Activated CD8-positive, alpha-beta T cell treated with anti-CD3 and anti-CD28 coated beads, Interleukin-2, amount 10 ng/mL, durations not matched to agents 7 days and 5 days (primary cell): ENCODE data around the gene SMC1B. TPM values are rescaled to one million over a fixed set of nuclear protein-coding genes. Genes with fewer than 3 reads are reported as not detected.
A peak's percentile ranks its signal among the peaks of the same experiment; 100 is the strongest.
"Not testable (repeated sequence)": the region's sequence is repeated elsewhere in the genome, so short reads cannot be mapped to it uniquely, and the experiment has no call there.

Experiments used
- ATAC-seq: fragments of 150-1000 bp; cut with Tn5 transposase; one replicate; pipeline ENCODE4 v1.10.0; 2021; ENCODE audit warnings: moderate library complexity
- CTCF ChIA-PET: fragments of 350-600 bp; sonication (Branson Sonifier 250); formaldehyde crosslinking; loops from one replicate; lab custom pipeline; 2021; ENCODE audit warnings: antibody characterized with exemption; lab: Charles Lee
- POLR2A ChIA-PET: fragments of 350-600 bp; sonication (Branson Sonifier 250); formaldehyde crosslinking; loops from one replicate; lab custom pipeline; 2021; ENCODE audit warnings: antibody characterized with exemption; lab: Charles Lee
- DNase-seq: peaks from one replicate; pipeline ENCODE4 v3.0.0-alpha.2; 2020
- H3K27ac Mint-ChIP-seq: one replicate; pipeline ENCODE4 v1.8.0; 2021; ENCODE audit warnings: mild to moderate bottlenecking, mixed read lengths
- H3K27me3 Mint-ChIP-seq: one replicate; pipeline ENCODE4 v1.8.0; 2021; ENCODE audit warnings: low read depth, mixed read lengths
- H3K36me3 Mint-ChIP-seq: one replicate; pipeline ENCODE4 v1.8.0; 2021; ENCODE audit warnings: low read depth, mixed read lengths
- H3K4me1 Mint-ChIP-seq: one replicate; pipeline ENCODE4 v1.8.0; 2021; ENCODE audit warnings: low read depth, mixed read lengths
- H3K4me3 Mint-ChIP-seq: one replicate; pipeline ENCODE4 v1.8.0; 2021; ENCODE audit warnings: mild to moderate bottlenecking, mixed read lengths
- H3K9me3 Mint-ChIP-seq: one replicate; pipeline ENCODE4 v1.8.0; 2022; ENCODE audit warnings: mixed read lengths; ENCODE audit not compliant: insufficient read depth
- total RNA-seq, 2 experiments: library from RNA; stranded (reverse); gene quantifications; one replicate each; pipeline ENCODE4 v1.2.3, GENCODE V29; 2021

Gene SMC1B
- total RNA-seq, 2 experiments from 2014 or later: 1.6 to 2.1 TPM

DNA sequence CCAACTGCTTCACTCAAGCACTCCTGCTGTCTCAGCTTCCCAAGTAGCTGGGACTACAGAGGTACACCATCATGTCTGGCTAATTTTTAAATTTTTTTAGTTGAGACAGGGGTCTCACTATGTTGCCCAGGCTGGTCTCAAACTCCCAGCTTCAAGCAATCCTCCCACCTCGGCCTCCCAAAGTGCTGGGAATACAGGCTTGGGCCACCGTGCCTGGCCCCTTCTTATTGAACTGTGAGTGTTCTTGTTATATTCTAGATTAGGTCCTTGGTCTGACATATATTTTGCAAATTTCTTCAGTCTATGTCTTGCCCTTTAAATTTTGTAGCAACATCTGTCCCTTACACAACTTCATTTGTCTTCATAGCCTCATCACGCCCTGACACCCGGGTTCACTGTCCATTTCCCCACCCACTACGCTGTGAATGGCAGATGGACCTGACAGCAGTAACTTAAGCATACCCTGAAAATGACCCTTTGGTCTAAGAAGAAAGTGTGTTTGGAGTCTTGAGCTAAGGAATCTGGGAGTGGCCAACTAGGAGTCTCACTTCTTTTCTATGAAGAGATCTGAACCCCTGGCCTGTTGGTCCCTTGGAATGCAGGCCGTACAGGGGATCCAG, 107.8 kb downstream of the SMC1B start:
- H3K4me3 Mint-ChIP-seq: no peak overlapping the region
- no peak for ATAC-seq
- peaks cover 20% of the 10 kb centered on the region for H3K4me1 Mint-ChIP-seq
- ChIA-PET POLR2A (no interaction called here), CTCF (interaction anchor here (1.0 kb wide), 1 partner anchor 9 kb away, joined by 4 read pairs; no protein-coding TSS in a partner anchor)
- no peaks in the 10 kb centered on the region for H3K27me3 Mint-ChIP-seq
- no peak for DNase-seq
- no peaks in the 10 kb centered on the region for H3K9me3 Mint-ChIP-seq
- no peak overlapping the region for H3K27ac Mint-ChIP-seq
- H3K36me3 Mint-ChIP-seq: peaks cover 1% of the 10 kb centered on the region

DNA sequence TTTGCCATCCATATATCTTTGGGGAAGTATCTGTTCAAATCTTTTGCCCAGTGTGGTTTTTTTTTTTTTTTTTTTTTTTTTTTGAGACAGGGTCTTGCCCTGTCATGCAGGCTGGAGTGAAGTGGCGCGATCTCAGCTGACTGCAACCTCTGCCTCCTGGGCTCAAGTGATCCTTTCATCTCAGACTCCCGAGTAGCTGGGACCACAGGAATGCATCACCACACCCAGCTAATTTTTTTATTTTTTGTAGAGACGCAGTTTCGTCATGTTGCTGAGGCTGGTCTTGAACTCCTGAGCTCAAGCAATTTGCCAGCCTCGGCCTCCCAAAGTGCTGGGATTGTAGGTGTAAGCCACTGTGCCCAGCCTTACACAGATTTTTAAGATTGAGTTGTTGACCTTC, 108.4 kb downstream of the SMC1B start:
- Mint-ChIP-seq H3K27ac (no peak overlapping the region), H3K9me3 (no peaks in the 10 kb centered on the region)
- CTCF ChIA-PET: no interaction called here

DNA sequence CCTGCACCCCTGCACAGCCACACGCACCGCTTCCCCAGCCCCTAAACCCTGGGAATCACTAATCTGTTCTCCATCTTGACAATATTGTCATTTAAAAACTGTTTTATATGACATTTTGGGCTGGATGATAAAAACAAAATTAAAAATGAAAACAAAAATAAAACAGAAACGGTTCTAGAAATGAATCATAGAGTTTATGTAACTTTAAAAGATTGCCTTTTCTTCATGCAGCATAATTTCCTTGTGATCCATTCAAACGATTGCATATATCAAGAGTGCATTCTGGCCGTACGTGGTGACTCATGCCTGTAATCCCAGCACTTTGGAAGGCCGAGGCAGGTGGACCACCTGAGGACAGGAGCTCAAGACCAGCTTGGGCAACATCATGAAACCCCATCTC, 110.2 kb downstream of the SMC1B start:
- H3K4me1 Mint-ChIP-seq: peaks cover 21% of the 10 kb centered on the region
- no peaks in the 10 kb centered on the region for H3K9me3 Mint-ChIP-seq
- DNase-seq (no peak), ATAC-seq (no peak)
- POLR2A ChIA-PET: interaction anchor here (0.9 kb wide), 1 partner anchor 15 kb away, joined by 3 read pairs; no protein-coding TSS in a partner anchor
- H3K36me3 Mint-ChIP-seq: no peaks in the 10 kb centered on the region
- H3K27ac Mint-ChIP-seq: no peak overlapping the region
- H3K27me3 Mint-ChIP-seq: no peaks in the 10 kb centered on the region
- H3K4me3 Mint-ChIP-seq: no peak overlapping the region
- CTCF ChIA-PET: no interaction called here

More for the DNA sequence above, 108.4 kb downstream of the SMC1B start:
- POLR2A ChIA-PET: interaction anchor here (0.6 kb wide), 1 partner anchor 1009 kb away, joined by 3 read pairs; no protein-coding TSS in a partner anchor
- ATAC-seq (no peak), DNase-seq (no peak)
- Mint-ChIP-seq H3K4me1 (peaks cover 19% of the 10 kb centered on the region), H3K36me3 (no peaks in the 10 kb centered on the region), H3K27me3 (no peaks in the 10 kb centered on the region), H3K4me3 (no peak overlapping the region)

DNA sequence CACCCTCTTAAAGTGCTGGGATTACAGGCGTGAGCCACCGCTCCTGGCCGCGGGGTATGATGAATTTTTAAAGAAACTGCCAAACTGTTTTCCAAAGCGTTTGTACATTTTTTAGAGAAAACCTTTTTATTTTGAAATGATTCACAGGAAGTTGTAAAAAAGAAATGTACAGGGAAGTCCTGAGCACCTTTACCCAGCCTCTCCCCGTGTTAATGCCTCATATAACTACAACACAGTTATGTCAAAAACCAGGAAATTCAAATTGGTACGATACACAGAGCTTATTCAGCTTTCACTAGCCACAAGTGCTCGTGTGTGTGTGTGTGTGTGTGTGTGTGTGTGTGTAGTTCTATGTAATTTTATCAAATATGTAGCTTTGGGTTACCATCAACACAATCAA, 110.6 kb downstream of the SMC1B start:
- H3K4me3 Mint-ChIP-seq: no peak overlapping the region
- DNase-seq: no peak
- no peaks in the 10 kb centered on the region for H3K36me3 Mint-ChIP-seq
- ChIA-PET CTCF (no interaction called here), POLR2A (interaction anchor here (0.9 kb wide), 1 partner anchor 16 kb away, joined by 3 read pairs; no protein-coding TSS in a partner anchor)
- H3K27me3 Mint-ChIP-seq: no peaks in the 10 kb centered on the region
- H3K4me1 Mint-ChIP-seq: peaks cover 22% of the 10 kb centered on the region
- no peak overlapping the region for H3K27ac Mint-ChIP-seq
- no peaks in the 10 kb centered on the region for H3K9me3 Mint-ChIP-seq
- no peak for ATAC-seq

DNA sequence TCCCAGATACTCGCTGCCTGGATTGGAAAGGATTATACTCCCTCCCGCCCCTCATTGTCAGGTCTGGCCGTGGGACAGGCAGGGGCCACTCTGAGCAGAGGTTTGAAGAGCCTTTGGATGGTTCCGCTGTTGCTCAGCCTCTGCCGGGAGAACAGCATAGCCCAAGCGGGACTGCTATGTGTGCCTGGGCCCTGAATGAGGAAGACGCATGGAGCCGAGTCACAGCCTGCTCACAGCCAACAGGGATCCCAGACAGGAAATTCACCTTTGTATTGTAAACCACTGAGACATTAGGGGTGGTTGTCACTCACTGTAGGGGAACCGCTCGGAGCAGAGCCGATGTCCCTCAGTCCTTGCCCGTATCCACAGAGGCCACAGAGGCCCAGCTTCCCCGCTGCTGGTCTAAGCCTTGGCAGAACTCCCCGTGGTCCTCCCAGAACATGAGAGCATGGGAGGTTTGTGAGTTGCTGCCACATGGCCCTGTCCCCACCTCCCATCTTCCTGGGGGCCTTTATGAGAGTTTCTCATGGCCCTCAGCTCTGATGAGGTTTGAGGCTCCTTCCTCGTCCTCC, 114.4 kb downstream of the SMC1B start:
- Mint-ChIP-seq H3K9me3 (no peaks in the 10 kb centered on the region), H3K4me3 (no peak overlapping the region), H3K4me1 (peaks cover 38% of the 10 kb centered on the region), H3K27ac (no peak overlapping the region), H3K27me3 (no peaks in the 10 kb centered on the region), H3K36me3 (no peaks in the 10 kb centered on the region)
- ATAC-seq: no peak
- no peak for DNase-seq
- ChIA-PET POLR2A (no interaction called here), CTCF (interaction anchor here (1.5 kb wide), 1 partner anchor 19 kb away, joined by 3 read pairs; no protein-coding TSS in a partner anchor)

DNA sequence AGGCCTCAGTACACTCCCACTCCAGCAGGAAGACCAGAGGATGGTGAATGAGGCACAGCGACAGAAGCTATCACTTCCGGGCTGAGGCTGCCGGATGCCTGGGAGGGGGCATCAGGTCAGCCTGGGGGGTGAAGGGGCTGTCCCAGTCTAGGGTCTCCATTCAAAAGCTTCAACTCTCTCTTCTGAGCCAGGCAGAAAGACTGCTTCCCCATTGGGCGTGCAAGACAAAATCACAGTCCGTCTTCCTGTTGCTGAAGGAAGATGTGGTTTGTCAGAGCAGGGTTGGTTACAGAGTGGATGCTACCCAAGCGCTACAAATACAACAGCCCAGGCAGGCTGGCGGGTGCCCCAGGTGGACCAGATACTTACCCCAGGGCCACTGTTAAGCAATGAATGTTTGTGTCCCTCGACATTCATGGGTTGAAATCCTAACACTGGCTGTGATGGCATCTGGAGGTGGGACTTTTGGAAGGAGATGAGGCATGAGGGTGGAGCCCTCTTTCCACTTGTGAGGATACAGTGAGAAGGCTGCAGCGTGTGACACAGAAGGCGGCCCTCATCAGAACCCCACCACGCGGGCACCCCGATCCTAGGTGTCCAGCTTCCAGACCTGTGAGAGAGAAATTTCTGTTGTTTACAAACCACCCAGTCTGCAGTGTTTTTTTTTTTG, 116.6 kb downstream of the SMC1B start:
- peaks cover 35% of the 10 kb centered on the region for H3K4me1 Mint-ChIP-seq
- no peaks in the 10 kb centered on the region for H3K9me3 Mint-ChIP-seq
- peak overlapping the region; percentile 78 for H3K27ac Mint-ChIP-seq
- DNase-seq (peak; percentile 70), ATAC-seq (peak; percentile 91)
- POLR2A ChIA-PET: interaction anchor here (1.4 kb wide), 1 partner anchor 22 kb away, joined by 3 read pairs; no protein-coding TSS in a partner anchor
- H3K4me3 Mint-ChIP-seq: peak overlapping the region; percentile 51
- CTCF ChIA-PET: interaction anchor here (1.1 kb wide), 2 partner anchors 9 to 44 kb away, joined by 3 to 4 read pairs; no protein-coding TSS in a partner anchor
- H3K27me3 Mint-ChIP-seq: no peaks in the 10 kb centered on the region
- no peaks in the 10 kb centered on the region for H3K36me3 Mint-ChIP-seq

DNA sequence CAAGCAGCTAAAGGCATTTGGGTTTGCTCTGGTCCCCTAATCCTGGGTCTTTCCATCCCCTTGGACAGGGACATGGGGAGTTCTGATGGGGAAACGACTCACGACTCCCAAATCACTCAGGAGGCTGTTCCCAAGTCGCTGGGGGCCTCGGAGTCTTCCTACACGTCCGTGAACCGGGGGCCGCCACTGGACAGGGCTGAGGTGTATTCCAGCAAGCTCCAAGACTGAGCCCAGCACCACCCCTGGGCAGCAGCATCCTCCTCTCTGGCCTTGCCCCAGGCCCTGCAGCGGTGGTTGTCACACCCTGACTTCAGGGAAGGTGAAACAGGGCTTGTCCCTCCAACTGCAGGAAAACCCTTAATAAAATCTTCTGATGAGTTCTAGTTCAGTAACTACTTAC, 117.9 kb downstream of the SMC1B start:
- H3K9me3 Mint-ChIP-seq: no peaks in the 10 kb centered on the region
- no peaks in the 10 kb centered on the region for H3K27me3 Mint-ChIP-seq
- ChIA-PET CTCF (no interaction called here), POLR2A (interaction anchor here (1.2 kb wide), 1 partner anchor 16 kb away, joined by 7 read pairs; no protein-coding TSS in a partner anchor)
- peak overlapping the region; percentile 78 for H3K27ac Mint-ChIP-seq
- peaks cover 35% of the 10 kb centered on the region for H3K4me1 Mint-ChIP-seq
- DNase-seq (no peak), ATAC-seq (no peak)
- H3K4me3 Mint-ChIP-seq: no peak overlapping the region
- H3K36me3 Mint-ChIP-seq: no peaks in the 10 kb centered on the region

DNA sequence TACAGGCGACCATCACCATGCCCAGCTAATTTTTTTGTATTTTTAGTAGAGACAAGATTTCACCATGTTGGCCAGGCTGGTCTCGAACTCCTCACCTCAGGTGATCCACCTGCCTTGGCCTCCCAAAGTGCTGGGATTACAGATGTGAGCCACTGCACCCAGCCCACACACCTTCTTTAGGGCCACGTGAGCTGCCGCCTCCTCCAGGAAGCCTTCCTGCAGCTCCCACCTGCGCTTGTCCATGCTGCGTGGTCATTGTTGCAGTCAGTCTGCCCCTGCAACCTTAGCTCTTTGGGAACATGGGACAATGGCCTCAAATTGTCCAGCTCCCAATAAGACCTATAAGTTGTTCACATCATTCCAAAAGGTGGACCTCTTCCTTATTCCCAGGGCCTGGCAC, 118.4 kb downstream of the SMC1B start:
- CTCF ChIA-PET, H3K9me3 Mint-ChIP-seq, DNase-seq, ATAC-seq, H3K36me3 Mint-ChIP-seq, H3K27me3 Mint-ChIP-seq, H3K27ac Mint-ChIP-seq, H3K4me3 Mint-ChIP-seq: not testable (repeated sequence)
- POLR2A ChIA-PET: interaction anchor here (1.2 kb wide), 1 partner anchor 16 kb away, joined by 7 read pairs; no protein-coding TSS in a partner anchor
- peaks cover 35% of the 10 kb centered on the region for H3K4me1 Mint-ChIP-seq

Other genes with a start within 250 kb of the SMC1B start
- gene NUP50, start 249.7 kb downstream of the SMC1B start, total RNA-seq: 100 to 1,000 TPM; 161 to 167 TPM
- 10 to 100 TPM; 48.5 to 52.4 TPM for gene KIAA0930, start 172.7 kb downstream of the SMC1B start, total RNA-seq
- not detected for gene UPK3A, start 128.7 kb downstream of the SMC1B start, total RNA-seq
- 10 to 100 TPM; 50.6 to 50.7 TPM for gene FAM118A, start 103.7 kb downstream of the SMC1B start, total RNA-seq
- gene RIBC2, start 94 bp upstream of the SMC1B start, total RNA-seq: 10 to 100 TPM; 13.4 to 13.5 TPM
- gene FBLN1, start 89.3 kb upstream of the SMC1B start, total RNA-seq: not detected